Measurements from ENCODE around the gene COLEC11. TPM values are rescaled to one million over a fixed set of nuclear protein-coding genes. Genes with fewer than 3 reads are reported as not detected.
"Not testable (repeated sequence)": the region's sequence is repeated elsewhere in the genome, so short reads cannot be mapped to it uniquely, and the experiment has no call there.

The COLEC11 gene
- total RNA-seq, 4 donors from 2014 or later = 2.1 to 19.1 (median 6.6) TPM

DNA sequence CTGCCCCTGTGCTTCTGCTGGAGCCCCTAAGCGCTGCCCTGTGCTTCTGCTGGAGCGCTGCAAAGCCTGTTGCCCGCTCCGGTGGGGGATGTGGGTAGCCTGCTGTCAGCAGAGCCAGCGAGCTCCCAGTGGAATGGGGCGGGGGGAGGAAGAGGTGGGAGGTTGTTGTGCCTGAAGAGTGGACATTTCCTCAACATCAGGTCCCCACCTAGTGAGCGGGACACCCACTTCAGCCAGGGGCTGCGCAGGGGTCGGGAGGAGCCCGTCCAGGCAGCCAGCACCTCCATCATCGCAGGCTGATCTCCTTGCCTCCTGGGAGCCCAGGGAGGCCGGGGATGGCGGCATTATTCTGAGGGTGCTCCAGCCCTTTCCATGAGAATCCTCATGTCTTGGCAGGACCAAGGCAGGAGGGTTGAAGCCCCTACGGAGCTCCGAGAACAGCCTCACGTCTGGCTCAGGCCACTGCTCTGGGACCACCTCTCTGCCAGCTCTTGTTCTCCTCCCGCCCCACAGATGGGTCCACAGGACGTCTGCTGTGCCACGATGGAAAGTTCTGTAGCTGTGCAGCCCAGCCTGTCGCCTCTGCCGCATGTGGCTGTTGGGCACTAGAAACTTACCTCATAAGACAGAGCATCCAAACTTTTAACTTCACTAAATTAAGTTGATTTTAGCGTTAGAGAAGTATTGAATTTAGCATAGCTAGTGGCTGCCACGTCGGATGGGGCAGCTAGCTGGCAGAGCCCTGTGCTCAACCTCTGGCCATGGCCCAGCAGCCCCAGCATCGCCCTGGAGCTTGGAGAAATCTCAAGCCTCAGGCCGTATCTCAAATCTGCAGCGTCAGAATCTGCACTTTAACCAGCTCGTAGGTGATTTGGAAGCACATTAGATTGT is 61.2 kb downstream of the COLEC11 start:
- H3K36me3 ChIP-seq = no peaks in the 10 kb centered on the region
- H3K4me1 ChIP-seq = peaks cover 12 to 15% (median 13%) of the 10 kb centered on the region in 4 donors
- no peaks in the 10 kb centered on the region for H3K27me3 ChIP-seq
- intact Hi-C loops (cut with DNase I) = no loop called here
- no peak overlapping the region for H3K4me3 ChIP-seq
- no peaks in the 10 kb centered on the region for H3K9me3 ChIP-seq
- TF ChIP-seq, protein P1, sequence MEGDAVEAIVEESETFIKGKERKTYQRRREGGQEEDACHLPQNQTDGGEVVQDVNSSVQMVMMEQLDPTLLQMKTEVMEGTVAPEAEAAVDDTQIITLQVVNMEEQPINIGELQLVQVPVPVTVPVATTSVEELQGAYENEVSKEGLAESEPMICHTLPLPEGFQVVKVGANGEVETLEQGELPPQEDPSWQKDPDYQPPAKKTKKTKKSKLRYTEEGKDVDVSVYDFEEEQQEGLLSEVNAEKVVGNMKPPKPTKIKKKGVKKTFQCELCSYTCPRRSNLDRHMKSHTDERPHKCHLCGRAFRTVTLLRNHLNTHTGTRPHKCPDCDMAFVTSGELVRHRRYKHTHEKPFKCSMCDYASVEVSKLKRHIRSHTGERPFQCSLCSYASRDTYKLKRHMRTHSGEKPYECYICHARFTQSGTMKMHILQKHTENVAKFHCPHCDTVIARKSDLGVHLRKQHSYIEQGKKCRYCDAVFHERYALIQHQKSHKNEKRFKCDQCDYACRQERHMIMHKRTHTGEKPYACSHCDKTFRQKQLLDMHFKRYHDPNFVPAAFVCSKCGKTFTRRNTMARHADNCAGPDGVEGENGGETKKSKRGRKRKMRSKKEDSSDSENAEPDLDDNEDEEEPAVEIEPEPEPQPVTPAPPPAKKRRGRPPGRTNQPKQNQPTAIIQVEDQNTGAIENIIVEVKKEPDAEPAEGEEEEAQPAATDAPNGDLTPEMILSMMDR (IDR thresholded peaks at IDR 0.05) = no peak
- TF ChIP-seq POLR2AphosphoS5 (IDR thresholded peaks at IDR 0.05) (no peak), EP300 (IDR thresholded peaks at IDR 0.05) (no peak), POLR2A (IDR thresholded peaks at IDR 0.05; ENCODE audit: low read depth) (no peak)
- 82% methylated on average over 28 of the region's 28 CpGs for WGBS
- no peak for DNase-seq (ENCODE audit: extremely low spot score)
- no peak overlapping the region for H3K27ac ChIP-seq (replicated peaks in 1 of 4)

GRCh38 chr2:3656762-3657721 is 62.1 kb downstream of the COLEC11 start:
- intact Hi-C loops (cut with DNase I) = no loop called here
- TF ChIP-seq POLR2AphosphoS5 (IDR thresholded peaks at IDR 0.05) (no peak), EP300 (IDR thresholded peaks at IDR 0.05) (no peak), POLR2A (IDR thresholded peaks at IDR 0.05; ENCODE audit: low read depth) (no peak)
- TF ChIP-seq, protein P1 (IDR thresholded peaks at IDR 0.05) = no peak

DNA sequence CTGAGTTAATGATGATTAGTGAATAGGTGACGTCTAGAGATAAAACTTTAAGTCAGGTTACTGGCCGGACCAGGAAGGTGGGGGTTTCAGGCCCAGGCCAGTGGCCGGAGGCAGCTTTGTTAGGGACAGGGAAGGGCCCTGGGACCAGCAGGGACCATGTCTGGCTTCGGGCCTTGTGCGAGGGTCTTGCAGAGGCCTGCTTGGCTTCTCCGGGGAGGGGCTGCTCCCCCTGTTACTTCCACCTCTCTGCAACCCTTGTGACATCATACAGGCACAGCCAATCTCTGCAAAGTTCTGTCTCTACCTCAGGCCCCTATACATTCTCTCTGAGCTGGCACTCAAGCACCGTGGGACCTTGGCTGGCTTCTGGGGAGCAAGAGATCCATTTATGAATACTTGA is 63.0 kb downstream of the COLEC11 start, which contains the start of gene ALLC:
TSS of gene ALLC (plus strand) at position 320 of the 400 bp plus-strand sequence. CDS start 12,958 bp downstream, outside the sequence.
- TF ChIP-seq POLR2A (IDR thresholded peaks at IDR 0.05; ENCODE audit: low read depth) (no peak), POLR2AphosphoS5 (IDR thresholded peaks at IDR 0.05) (no peak)
- TF ChIP-seq, protein P1 (IDR thresholded peaks at IDR 0.05) = no peak
- no peak for DNase-seq (ENCODE audit: extremely low spot score)
- 92% methylated on average over 6 of the region's 7 CpGs for WGBS
- H3K27ac ChIP-seq (replicated peaks in 1 of 4) = no peak within 1 kb of the TSS
- no peaks in the 10 kb centered on the region for H3K9me3 ChIP-seq
- H3K36me3 ChIP-seq = no peaks in the 10 kb centered on the region
- no peak within 1 kb of the TSS for H3K4me3 ChIP-seq
- H3K4me1 ChIP-seq = peaks cover 0 to 6% (median 4%) of the 10 kb centered on the region in 4 donors
- H3K27me3 ChIP-seq = no peaks in the 10 kb centered on the region
- intact Hi-C loops (cut with DNase I) = no loop called here

More at GRCh38 chr2:3656762-3657721, 62.1 kb downstream of the COLEC11 start:
- 81% methylated on average over 35 of the region's 36 CpGs for WGBS
- Histone ChIP-seq H3K36me3 (no peaks in the 10 kb centered on the region), H3K9me3 (no peaks in the 10 kb centered on the region), H3K27me3 (no peaks in the 10 kb centered on the region), H3K4me3 (no peak overlapping the region), H3K27ac (replicated peaks in 1 of 4) (no peak overlapping the region), H3K4me1 (peaks cover 4 to 7% (median 6%) of the 10 kb centered on the region in 4 donors)
- no peak for DNase-seq (ENCODE audit: extremely low spot score)

- Histone ChIP-seq H3K4me3 (no peak overlapping the region), H3K27ac (replicated peaks in 1 of 4) (peak overlapping the region in 2 of 4 donors; percentile 28 to 46), H3K9me3 (no peaks in the 10 kb centered on the region), H3K4me1 (peaks cover 0 to 6% (median 4%) of the 10 kb centered on the region in 4 donors), H3K27me3 (no peaks in the 10 kb centered on the region), H3K36me3 (no peaks in the 10 kb centered on the region)
- WGBS = 75% methylated on average over 26 of the region's 26 CpGs
- DNase-seq (ENCODE audit: extremely low spot score) = no peak
- intact Hi-C loops (cut with DNase I) = no loop called here
- TF ChIP-seq POLR2A (IDR thresholded peaks at IDR 0.05; ENCODE audit: low read depth) = no peak
- TF ChIP-seq POLR2AphosphoS5 (IDR thresholded peaks at IDR 0.05) = peak in 1 of 2 donors; percentile 18
Observed at GRCh38 chr2:3659447-3660432, 64.8 kb downstream of the COLEC11 start.

DNA sequence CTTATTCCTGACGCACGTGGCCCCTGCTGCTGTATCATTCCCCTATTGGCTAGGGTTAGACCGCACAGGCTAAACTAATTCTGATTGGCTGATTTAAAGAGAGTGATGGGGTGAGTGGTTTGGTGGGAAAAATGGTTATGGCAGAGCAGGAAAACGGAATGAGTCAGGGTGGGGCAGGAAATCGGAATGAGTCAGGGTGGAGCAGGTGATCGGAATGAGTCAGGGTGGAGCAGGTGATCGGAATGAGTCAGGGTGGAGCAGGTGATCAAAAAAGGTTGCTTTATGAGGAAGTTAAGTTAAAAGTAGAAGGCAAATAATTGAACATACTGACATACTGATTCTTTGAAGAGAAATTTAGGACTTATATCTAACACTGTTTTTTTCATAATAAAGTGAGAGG is 65.7 kb downstream of the COLEC11 start:
- DNase-seq (ENCODE audit: extremely low spot score); H3K4me3 ChIP-seq; H3K36me3 ChIP-seq; intact Hi-C loops (cut with DNase I); H3K4me1 ChIP-seq; H3K9me3 ChIP-seq; H3K27me3 ChIP-seq; H3K27ac ChIP-seq (replicated peaks in 1 of 4): not testable (repeated sequence)
- 91% methylated on average over 7 of the region's 7 CpGs for WGBS

Measured in esophagus muscularis mucosa (tissue), 4 donors.